GM12874 (cell line): ENCODE measurements around the gene PGM1.

Experiments used
- TF ChIP-seq, protein P1 (sequence below): IDR thresholded peaks from 2 replicates; pipeline ENCODE4 v1.5.1; 2011; ENCODE audit warnings: low read depth, mild to moderate bottlenecking, control low read depth, low read length, moderate library complexity; ENCODE audit not compliant: insufficient read depth

Gene PGM1

DNA sequence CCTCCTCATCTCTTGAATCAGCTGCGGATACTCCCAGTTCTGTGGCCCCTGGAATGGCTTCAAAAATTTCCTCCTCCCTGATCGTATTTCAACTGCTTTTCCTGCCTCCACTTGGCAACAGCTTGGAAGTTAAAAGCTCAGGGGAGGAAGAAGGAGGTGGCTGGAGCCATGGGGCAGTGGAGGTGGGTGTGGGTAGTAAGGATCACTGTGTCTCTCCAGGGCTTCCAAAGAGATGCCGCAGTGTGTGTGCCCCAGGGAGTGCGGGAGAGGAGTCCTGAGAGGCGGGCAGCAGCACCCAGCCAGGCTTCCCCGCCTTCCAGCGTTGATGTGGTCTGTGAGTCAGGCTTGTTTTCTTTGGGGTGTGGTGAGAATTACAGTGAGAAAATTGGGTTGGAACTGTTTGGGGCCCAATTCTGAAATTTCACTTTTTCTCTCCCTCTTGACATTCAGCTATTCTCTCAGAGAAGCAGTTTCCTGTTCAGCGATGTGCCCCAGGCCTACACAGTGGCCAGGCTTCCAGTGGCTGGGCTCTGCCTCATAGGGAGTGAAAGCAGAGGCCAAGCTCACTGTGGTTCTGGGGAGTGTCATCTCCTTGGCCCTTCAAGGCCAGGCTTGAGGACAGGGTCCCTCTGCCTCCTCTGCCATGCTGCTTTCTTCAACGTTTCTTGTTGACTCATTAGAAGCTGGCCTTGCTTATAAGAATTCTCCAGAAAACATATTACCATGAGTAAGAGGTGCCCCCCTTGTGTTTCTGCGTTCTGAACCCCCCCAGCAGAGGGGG is 69.0 kb downstream of the PGM1 start:
- TF ChIP-seq, protein P1, sequence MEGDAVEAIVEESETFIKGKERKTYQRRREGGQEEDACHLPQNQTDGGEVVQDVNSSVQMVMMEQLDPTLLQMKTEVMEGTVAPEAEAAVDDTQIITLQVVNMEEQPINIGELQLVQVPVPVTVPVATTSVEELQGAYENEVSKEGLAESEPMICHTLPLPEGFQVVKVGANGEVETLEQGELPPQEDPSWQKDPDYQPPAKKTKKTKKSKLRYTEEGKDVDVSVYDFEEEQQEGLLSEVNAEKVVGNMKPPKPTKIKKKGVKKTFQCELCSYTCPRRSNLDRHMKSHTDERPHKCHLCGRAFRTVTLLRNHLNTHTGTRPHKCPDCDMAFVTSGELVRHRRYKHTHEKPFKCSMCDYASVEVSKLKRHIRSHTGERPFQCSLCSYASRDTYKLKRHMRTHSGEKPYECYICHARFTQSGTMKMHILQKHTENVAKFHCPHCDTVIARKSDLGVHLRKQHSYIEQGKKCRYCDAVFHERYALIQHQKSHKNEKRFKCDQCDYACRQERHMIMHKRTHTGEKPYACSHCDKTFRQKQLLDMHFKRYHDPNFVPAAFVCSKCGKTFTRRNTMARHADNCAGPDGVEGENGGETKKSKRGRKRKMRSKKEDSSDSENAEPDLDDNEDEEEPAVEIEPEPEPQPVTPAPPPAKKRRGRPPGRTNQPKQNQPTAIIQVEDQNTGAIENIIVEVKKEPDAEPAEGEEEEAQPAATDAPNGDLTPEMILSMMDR, result no peak

GRCh38 chr1:63662841-63663240 is 69.6 kb downstream of the PGM1 start:
- TF ChIP-seq, protein P1, result no peak

DNA sequence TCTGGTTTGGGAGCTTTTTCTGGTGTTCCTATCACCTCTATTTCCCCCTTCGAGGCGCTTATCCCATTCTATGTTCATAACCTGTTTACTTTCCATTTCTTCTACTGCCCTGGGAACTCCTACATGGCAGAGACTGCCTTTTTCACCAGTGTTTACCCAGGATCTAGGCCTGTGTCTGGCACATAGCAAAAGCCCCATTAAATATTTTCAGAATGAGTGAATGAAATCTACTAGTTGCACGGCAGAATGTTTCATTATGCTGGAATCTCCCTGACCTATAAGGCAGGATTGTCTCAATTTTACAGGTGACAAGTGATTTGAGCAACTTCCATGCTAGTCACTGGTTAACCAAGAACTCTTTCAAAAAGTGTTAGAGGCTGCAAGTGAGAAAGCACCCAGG is 70.1 kb downstream of the PGM1 start:
- TF ChIP-seq, protein P1, result no peak

DNA sequence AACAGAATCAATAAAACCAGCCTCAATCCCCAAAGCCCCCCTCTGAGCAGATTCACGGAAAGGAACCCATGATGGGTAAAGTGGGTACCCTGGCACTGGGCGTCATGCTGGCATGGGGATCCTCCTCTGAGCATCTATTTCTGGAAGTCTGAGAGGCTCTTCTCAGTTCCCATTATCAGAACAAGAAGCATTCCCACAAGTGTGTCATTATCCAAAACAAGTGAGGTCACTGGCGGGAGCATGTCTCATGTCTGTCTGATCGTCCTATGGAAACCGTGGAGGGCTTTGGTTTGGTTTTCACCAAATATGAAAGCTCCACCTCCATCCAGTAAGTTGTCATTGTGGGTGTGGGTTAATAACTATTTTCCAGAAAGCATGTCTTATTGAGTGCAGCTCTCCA is 70.7 kb downstream of the PGM1 start:
- TF ChIP-seq, protein P1, result no peak

- TF ChIP-seq, protein P1, result no peak
These were observed 71.5 kb downstream of the PGM1 start for GRCh38 chr1:63664742-63665141.

- TF ChIP-seq, protein P1, result no peak
These were observed 72.2 kb downstream of the PGM1 start for GRCh38 chr1:63665410-63665809.

DNA sequence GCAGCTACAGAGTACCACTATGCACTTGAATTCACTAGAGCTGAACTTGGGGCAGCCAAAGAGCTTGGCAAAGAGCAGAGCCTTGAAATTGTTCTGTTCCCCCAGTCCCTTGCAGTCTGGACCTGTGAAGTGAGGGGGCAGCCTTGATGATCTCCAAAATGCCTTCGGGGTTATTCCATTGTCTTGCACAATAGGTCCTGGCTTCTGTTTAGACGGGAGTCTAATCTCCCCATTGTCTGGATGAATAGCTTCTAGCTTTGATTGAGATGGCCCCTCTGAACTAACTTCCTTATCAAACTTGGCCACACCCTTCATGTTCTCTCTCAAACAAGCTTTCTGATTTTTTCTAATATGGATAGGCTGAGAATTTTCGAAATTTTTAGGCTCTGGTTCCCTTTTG is 72.6 kb downstream of the PGM1 start:
- TF ChIP-seq, protein P1, result no peak

DNA sequence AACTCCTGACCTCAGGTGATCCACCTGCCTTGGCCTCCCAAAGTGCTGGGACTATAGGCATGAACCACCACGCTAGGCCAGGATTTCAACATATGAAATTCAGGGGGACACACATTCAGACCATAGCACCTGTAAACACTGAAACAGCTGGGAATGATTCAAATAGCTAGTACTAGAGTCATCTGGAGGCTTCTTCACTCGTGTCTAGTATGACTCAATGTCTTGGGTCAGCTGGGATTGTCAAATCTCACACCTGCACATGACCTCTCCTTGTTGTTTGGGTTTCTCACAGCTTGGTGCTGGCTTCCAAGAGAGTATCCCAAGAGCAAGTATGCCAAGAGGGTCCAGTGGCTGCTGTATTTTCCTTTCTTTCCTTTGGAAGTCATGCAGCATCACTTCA is 75.1 kb downstream of the PGM1 start:
- TF ChIP-seq, protein P1, result no peak
